Esophagus (tissue), 2 donors: ENCODE results near the gene PRR23A. TPM values are rescaled to one million over a fixed set of nuclear protein-coding genes. Genes with fewer than 3 reads are reported as not detected.

Source experiments
- H3K27ac ChIP-seq, 2 donors: one replicate each; pipeline ENCODE4 v1.5.1; 2013; ENCODE audit warnings: low read depth in 2 of 2, mild to moderate bottlenecking in 2 of 2, inconsistent platforms in 1 of 2, low read length in 1 of 2, moderate library complexity in 1 of 2
- H3K27me3 ChIP-seq, 2 donors: one replicate each; pipeline ENCODE4 v1.6.1; 2013; ENCODE audit warnings: low read length in 2 of 2, control low read depth in 1 of 2, mild to moderate bottlenecking in 1 of 2; ENCODE audit not compliant: insufficient read depth in 2 of 2, control insufficient read depth in 1 of 2
- H3K36me3 ChIP-seq, 2 donors: one replicate each; pipeline ENCODE4 v1.6.1; 2013; ENCODE audit warnings: low read length in 1 of 2; ENCODE audit not compliant: control insufficient read depth in 2 of 2, insufficient read depth in 2 of 2
- H3K4me1 ChIP-seq, 2 donors: one replicate each; pipeline ENCODE4 v1.6.1; 2013; ENCODE audit warnings: low read length in 1 of 2; ENCODE audit not compliant: control insufficient read depth in 2 of 2, insufficient read depth in 2 of 2
- H3K4me3 ChIP-seq, 2 donors: one replicate each; pipeline ENCODE4 v1.5.1; 2013; ENCODE audit warnings: low read length in 2 of 2, mild to moderate bottlenecking in 2 of 2, low read depth in 1 of 2, moderate library complexity in 1 of 2
- H3K9me3 ChIP-seq, 2 donors: one replicate each; pipeline ENCODE4 v1.6.1; 2013; ENCODE audit warnings: mild to moderate bottlenecking in 2 of 2, low read depth in 1 of 2, low read length in 1 of 2, moderate library complexity in 1 of 2; ENCODE audit not compliant: control insufficient read depth in 2 of 2, insufficient read depth in 1 of 2
- WGBS, 2 donors: extraction: QIAGEN DNeasy Blood & Tissue Kit; methylation state at CpG; one replicate each; pipeline ENCODE4 v1.1.7; 2013; 5-methylcytosine and 5-hydroxymethylcytosine counted together
- polyA plus RNA-seq, 2 donors: library from polyadenylated mRNA; stranded (reverse); fragments of 200-250 nt; gene quantifications; one replicate each; pipeline ENCODE4 v1.2.3, GENCODE V29; 2013
- donor health status: healthy with polysubstance abuse.
- donor health status: Bipolar disorder and iron deficiency.

The PRR23A gene
- polyA plus RNA-seq, 2 donors: not detected

DNA sequence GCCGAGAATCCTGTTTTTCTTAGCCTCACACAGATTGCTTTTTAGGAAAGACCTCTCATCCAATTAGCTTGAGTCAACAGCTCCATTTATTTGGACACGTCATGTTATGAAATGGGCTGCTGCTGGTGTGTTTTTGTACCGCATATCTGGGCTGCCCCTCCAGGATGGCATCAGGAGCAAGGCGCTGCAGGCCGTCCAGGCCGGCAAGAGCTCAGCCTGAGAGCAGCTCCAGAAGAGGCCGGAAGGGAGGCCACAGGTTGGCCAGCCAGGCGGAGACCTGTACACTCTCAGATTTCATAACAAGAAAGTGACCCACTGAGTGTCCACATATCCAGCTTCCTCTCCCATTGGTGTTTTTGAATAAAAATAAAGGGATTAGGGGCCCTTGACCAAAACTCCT lies 30.7 kb downstream of the PRR23A start:
- no peaks in the 10 kb centered on the region for H3K27me3 ChIP-seq
- no peak overlapping the region for H3K27ac ChIP-seq
- H3K36me3 ChIP-seq: no peaks in the 10 kb centered on the region
- no peak overlapping the region for H3K4me3 ChIP-seq
- H3K4me1 ChIP-seq: no peaks in the 10 kb centered on the region
- 89 to 94% methylated on average over 8 of the region's 8 CpGs for whole genome bisulfite sequencing, 2 donors
- peaks cover 0 to 4% of the 10 kb centered on the region in 2 donors for H3K9me3 ChIP-seq

- Histone ChIP-seq H3K9me3 (peaks cover 0 to 4% of the 10 kb centered on the region in 2 donors), H3K4me3 (no peak overlapping the region), H3K4me1 (no peaks in the 10 kb centered on the region), H3K36me3 (no peaks in the 10 kb centered on the region), H3K27ac (no peak overlapping the region), H3K27me3 (no peaks in the 10 kb centered on the region)
- WGBS, 2 donors: 78 to 82% methylated on average over 5 of the region's 5 CpGs
Measured at GRCh38 chr3:138974462-138974861, 31.6 kb downstream of the PRR23A start.

- no peaks in the 10 kb centered on the region for H3K4me1 ChIP-seq
- no peak overlapping the region for H3K27ac ChIP-seq
- no peaks in the 10 kb centered on the region for H3K36me3 ChIP-seq
- 83 to 88% methylated on average over 5 of the region's 5 CpGs for WGBS, 2 donors
- H3K9me3 ChIP-seq: peaks cover 0 to 4% of the 10 kb centered on the region in 2 donors
- no peak overlapping the region for H3K4me3 ChIP-seq
- H3K27me3 ChIP-seq: no peaks in the 10 kb centered on the region
Measured at GRCh38 chr3:138972941-138973340, 33.1 kb downstream of the PRR23A start.

DNA sequence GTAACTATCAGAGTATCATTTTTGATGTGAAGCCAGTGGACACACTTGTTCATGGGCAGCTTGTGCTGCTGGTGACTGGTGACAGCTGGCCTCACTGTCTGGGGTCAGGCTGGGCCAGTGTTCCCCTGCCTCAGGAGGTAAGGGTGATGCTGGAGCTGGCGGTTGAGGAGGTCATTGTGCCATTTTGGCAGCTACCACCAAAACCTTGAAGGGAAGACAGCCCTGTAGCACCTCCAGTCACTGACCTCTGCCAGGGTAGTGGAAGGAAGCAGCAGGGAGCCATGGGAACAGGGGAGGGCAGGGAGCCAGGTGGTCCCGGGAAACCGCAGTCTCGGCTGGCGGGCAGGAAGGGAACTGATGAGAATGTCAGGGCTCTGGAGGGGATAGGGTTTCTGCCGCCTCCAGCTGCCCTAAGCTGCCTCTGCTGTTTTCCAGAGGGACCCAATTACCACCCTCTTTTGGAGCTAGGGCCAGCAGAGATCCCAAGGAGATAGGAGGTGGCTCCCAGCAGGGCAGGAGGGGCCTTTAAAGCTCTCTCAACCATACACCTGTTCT lies 34.2 kb downstream of the PRR23A start:
- Histone ChIP-seq H3K36me3 (no peaks in the 10 kb centered on the region), H3K27ac (no peak overlapping the region), H3K4me3 (no peak overlapping the region), H3K27me3 (no peaks in the 10 kb centered on the region), H3K9me3 (peaks cover 0 to 4% of the 10 kb centered on the region in 2 donors), H3K4me1 (no peaks in the 10 kb centered on the region)
- 76 to 86% methylated on average over 6 of the region's 6 CpGs for WGBS, 2 donors

- Histone ChIP-seq H3K9me3 (no peaks in the 10 kb centered on the region), H3K4me1 (no peaks in the 10 kb centered on the region), H3K27me3 (peaks cover 0 to 5% of the 10 kb centered on the region in 2 donors), H3K36me3 (no peaks in the 10 kb centered on the region), H3K27ac (no peak overlapping the region), H3K4me3 (no peak overlapping the region)
Measured at GRCh38 chr3:138964923-138965322, 41.1 kb downstream of the PRR23A start.

DNA sequence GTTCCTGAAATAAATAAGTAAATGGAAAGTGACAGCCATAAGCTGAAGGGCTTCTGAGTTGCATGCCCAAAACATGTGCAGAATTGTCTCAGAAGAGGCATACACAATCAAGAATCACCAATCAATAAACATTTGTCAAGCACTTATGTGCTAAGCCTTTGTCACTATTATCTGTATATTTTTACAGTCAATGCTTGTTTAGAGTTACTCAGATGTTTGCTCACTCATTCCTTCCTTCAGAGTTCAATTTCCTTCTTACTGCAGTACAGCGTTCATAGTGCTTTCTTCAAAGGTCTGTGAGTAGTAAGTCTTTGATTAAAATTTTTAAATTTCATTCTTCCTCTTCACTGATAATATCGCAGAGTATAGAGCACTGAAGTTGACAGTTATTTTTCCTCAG lies 41.8 kb downstream of the PRR23A start:
- H3K9me3 ChIP-seq: no peaks in the 10 kb centered on the region
- 82 to 86% methylated on average over 2 of the region's 2 CpGs for WGBS, 2 donors
- no peak overlapping the region for H3K4me3 ChIP-seq
- H3K27ac ChIP-seq: no peak overlapping the region
- no peaks in the 10 kb centered on the region for H3K4me1 ChIP-seq
- H3K36me3 ChIP-seq: no peaks in the 10 kb centered on the region
- H3K27me3 ChIP-seq: peaks cover 0 to 5% of the 10 kb centered on the region in 2 donors

GRCh38 chr3:138962854-138963560 lies 43.1 kb downstream of the PRR23A start:
- Histone ChIP-seq H3K36me3 (no peaks in the 10 kb centered on the region), H3K4me3 (no peak overlapping the region), H3K4me1 (no peaks in the 10 kb centered on the region), H3K9me3 (no peaks in the 10 kb centered on the region), H3K27ac (no peak overlapping the region), H3K27me3 (peaks cover 0 to 5% of the 10 kb centered on the region in 2 donors)
- WGBS, 2 donors: 67 to 69% methylated on average over 8 of the region's 8 CpGs

- no peaks in the 10 kb centered on the region for H3K36me3 ChIP-seq
- whole genome bisulfite sequencing, 2 donors: 7 to 10% methylated on average over 30 to 36 of the region's 36 CpGs
- no peaks in the 10 kb centered on the region for H3K4me1 ChIP-seq
- H3K9me3 ChIP-seq: no peaks in the 10 kb centered on the region
- H3K27me3 ChIP-seq: peaks cover 2 to 5% of the 10 kb centered on the region in 2 donors
- H3K27ac ChIP-seq: no peak overlapping the region
- no peak overlapping the region for H3K4me3 ChIP-seq
Measured at GRCh38 chr3:138960417-138960852, 45.6 kb downstream of the PRR23A start.
